ENCODE measurements around the gene NEDD4L. TPM values are rescaled to one million over a fixed set of nuclear protein-coding genes. Genes with fewer than 3 reads are reported as not detected.

Gene NEDD4L
- polyA plus RNA-seq, 4 donors, result 97.0 to 165 (median 131) TPM

GRCh38 chr18:58051765-58052460 is 7.9 kb downstream of the NEDD4L start:
- no peak for DNase-seq (ENCODE audit: low read depth in 4 of 4, low spot score in 2 of 4)

- no peak for DNase-seq (ENCODE audit: low read depth in 4 of 4, low spot score in 2 of 4)
These were observed 8.9 kb downstream of the NEDD4L start for GRCh38 chr18:58052960-58053359.

- no peak for DNase-seq (ENCODE audit: low read depth in 4 of 4, low spot score in 2 of 4)
These were observed 10.2 kb downstream of the NEDD4L start for GRCh38 chr18:58054041-58054781.

GRCh38 chr18:58055890-58056558 is 12.0 kb downstream of the NEDD4L start:
- no peak for DNase-seq (ENCODE audit: low read depth in 4 of 4, low spot score in 2 of 4)

GRCh38 chr18:58056852-58057251 is 12.8 kb downstream of the NEDD4L start:
- DNase-seq (ENCODE audit: low read depth in 4 of 4, low spot score in 2 of 4), result no peak

- DNase-seq (ENCODE audit: low read depth in 4 of 4, low spot score in 2 of 4), result no peak
These were observed 13.4 kb downstream of the NEDD4L start for GRCh38 chr18:58057291-58057965.

GRCh38 chr18:58058720-58059119 is 14.7 kb downstream of the NEDD4L start:
- no peak for DNase-seq (ENCODE audit: low read depth in 4 of 4, low spot score in 2 of 4)

- no peak for DNase-seq (ENCODE audit: low read depth in 4 of 4, low spot score in 2 of 4)
These were observed 16.2 kb downstream of the NEDD4L start for GRCh38 chr18:58060254-58060653.

GRCh38 chr18:58061349-58061748 is 17.3 kb downstream of the NEDD4L start:
- no peak for DNase-seq (ENCODE audit: low read depth in 4 of 4, low spot score in 2 of 4)

- DNase-seq (ENCODE audit: low read depth in 4 of 4, low spot score in 2 of 4), result no peak
These were observed 20.5 kb downstream of the NEDD4L start for GRCh38 chr18:58064406-58064998.

GRCh38 chr18:58065956-58066355 is 21.9 kb downstream of the NEDD4L start:
- no peak for DNase-seq (ENCODE audit: low read depth in 4 of 4, low spot score in 2 of 4)

GRCh38 chr18:58067601-58068000 is 23.6 kb downstream of the NEDD4L start:
- no peak for DNase-seq (ENCODE audit: low read depth in 4 of 4, low spot score in 2 of 4)

- no peak for DNase-seq (ENCODE audit: low read depth in 4 of 4, low spot score in 2 of 4)
These were observed 25.1 kb downstream of the NEDD4L start for GRCh38 chr18:58069099-58069498.

- DNase-seq (ENCODE audit: low read depth in 4 of 4, low spot score in 2 of 4), result no peak
These were observed 25.8 kb downstream of the NEDD4L start for GRCh38 chr18:58069721-58070292.

- DNase-seq (ENCODE audit: low read depth in 4 of 4, low spot score in 2 of 4), result no peak
These were observed 32.0 kb downstream of the NEDD4L start for GRCh38 chr18:58076052-58076451.

- DNase-seq (ENCODE audit: low read depth in 4 of 4, low spot score in 2 of 4), result no peak
These were observed 33.3 kb downstream of the NEDD4L start for GRCh38 chr18:58077329-58077728.

- DNase-seq (ENCODE audit: low read depth in 4 of 4, low spot score in 2 of 4), result no peak
These were observed 35.0 kb downstream of the NEDD4L start for GRCh38 chr18:58078889-58079573.

GRCh38 chr18:58080451-58080850 is 36.4 kb downstream of the NEDD4L start:
- DNase-seq (ENCODE audit: low read depth in 4 of 4, low spot score in 2 of 4), result no peak

GRCh38 chr18:58087928-58088690 is 44.1 kb downstream of the NEDD4L start:
- DNase-seq (ENCODE audit: low read depth in 4 of 4, low spot score in 2 of 4), result no peak

All from left renal cortex interstitium (tissue), 4 donors.